GM19328 (cell line): ENCODE results near the gene EZH1.

Experiments used
- ATAC-seq: cut with Tn5 transposase; IDR thresholded peaks from one replicate; pipeline ENCODE4 v1.9.1; 2021; ENCODE audit warnings: mild to moderate bottlenecking, moderate library complexity; ENCODE audit not compliant: unreplicated experiment

The EZH1 gene

DNA sequence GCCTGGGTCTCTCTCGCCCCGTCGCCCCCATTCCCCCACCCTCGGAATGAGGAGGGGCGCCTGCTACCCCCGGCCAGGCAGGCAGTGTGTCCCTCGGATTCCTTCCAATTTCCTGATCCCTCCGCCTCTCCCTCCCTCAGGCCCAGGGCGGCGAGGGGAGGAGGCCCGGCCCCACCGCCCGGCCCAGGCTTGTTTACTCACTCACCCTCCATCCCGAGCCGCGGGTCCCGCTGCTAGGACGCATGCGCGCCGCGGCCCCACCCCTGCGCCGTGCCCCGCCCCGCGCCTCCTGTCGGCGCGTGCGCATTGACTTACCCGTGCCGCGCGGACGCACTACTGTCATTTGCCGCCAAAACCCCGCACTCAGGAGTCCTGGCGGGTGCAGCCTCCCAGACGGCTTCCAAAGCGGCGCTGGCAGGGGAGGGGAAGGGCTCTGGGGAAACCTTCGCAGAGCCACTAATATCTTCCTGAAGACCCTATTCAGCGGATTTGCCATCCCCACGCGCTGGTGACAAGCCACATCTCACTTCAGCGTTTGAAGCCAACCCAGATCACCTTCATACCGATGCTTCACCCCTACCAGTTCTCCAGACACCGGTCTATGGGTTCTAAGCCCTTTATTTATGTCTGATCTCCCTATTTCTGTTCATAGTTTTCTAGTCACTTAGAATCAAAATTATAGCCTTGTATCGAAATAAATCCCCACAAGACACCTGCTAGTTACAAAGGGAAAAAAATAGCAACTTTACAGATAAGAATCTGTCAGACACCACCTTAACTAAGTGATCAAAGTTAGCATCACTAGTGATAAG lies at the start of gene EZH1:
Gene EZH1, minus strand, starts transcription at position 235 of the 812 bp plus-strand sequence. CDS start 16,099 bp downstream, outside the sequence.
- peak; percentile 79 for ATAC-seq

DNA sequence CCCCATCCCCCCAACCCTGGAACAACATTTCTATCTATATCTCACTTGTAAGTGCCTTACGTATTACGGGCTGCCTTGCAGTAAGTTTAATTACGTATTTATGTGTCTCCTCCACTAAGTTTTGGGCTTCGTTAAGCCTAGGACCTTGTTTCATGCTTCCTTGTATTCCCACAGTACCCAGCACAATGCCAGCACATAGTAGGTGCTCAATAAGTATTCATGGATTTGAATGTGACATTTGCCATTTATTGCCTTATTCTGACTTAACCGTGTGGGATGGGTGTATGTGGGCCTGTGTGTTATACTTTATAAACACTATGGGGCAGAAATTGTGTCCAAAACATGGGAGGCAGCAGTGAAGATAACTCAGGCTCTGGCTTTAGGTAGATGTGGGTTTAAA lies 47.7 kb upstream of the EZH1 start:
- ATAC-seq, result no peak

DNA sequence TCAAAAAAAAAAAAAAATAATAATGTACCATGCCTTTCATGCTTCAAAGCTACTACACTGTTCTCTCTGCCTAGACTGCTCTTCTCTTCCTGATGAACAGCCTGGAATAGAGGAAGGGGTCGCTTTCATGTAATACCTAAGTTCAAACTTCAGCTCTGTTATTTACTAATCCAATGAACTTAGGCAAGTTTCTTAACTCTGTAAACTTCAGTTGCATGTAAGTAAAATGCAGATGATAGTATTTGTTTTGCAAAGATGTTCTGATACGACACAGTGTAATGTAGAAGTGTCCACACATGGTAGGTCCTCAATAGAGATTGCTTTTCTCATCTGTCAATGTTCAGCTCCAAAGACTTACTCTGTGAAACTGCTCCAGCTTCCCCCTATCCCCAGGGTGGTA lies 47.1 kb upstream of the EZH1 start:
- ATAC-seq, result no peak

DNA sequence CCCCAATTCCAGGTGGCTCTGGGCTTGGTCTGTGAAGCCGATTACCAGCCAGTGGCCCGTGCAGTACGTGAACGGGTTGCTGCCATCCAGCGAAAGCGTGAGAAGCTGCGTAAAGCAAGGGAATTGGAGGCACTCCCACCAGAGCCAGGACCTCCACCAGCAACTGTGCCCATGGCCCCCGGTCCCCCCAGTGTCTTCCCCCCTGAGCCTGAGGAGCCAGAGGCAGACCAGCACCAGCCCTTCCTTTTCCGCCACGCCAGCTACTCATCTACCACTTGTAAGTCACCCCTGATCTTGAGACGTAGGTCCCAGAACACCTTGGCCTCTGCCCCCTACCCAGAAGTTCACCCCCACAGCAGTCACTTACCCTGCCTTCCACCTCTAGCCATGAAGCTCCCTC lies 42.4 kb upstream of the EZH1 start:
- ATAC-seq, result no peak

DNA sequence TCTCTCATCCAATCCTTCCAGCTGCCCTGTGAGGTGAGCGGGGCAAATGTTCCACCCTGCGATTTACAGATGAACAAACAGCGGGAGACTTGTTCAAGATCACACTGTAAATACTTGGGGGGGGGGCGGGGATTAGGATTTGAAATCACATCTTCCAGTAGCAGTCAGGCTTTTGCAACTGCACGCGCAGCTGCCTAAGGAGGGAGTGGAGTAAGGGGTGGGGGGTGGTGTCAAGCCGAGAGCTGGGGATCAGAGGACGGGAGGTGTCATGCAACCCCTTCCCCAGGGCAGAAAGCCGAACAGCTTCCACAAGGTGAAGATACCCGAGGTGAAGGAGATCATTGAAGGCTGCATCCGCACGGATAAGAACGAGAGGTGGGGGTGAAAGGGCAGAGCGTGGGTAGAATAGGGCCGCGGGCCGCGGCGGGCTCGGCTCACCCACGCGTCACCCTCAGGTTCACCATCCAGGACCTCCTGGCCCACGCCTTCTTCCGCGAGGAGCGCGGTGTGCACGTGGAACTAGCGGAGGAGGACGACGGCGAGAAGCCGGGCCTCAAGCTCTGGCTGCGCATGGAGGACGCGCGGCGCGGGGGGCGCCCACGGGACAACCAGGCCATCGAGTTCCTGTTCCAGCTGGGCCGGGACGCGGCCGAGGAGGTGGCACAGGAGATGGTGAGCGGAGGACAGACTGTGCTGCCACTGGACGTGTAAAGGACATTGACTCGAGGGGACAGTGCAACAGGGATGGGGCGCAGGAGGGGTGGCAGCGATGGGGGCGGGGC lies 40.2 kb upstream of the EZH1 start:
- no peak for ATAC-seq

DNA sequence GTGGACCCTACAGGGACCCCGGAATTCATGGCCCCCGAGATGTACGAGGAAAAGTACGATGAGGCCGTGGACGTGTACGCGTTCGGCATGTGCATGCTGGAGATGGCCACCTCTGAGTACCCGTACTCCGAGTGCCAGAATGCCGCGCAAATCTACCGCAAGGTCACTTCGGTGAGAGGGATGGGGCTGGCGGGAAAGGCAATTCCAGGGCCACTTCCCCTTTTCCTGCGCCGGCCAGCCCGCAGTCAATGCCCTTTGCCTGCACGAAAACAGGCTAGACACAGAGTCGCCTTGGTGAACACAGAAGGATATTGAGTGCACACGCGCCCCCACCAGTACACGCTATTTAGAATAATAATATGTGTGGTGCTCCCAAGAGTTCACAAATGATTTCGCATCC lies 39.6 kb upstream of the EZH1 start:
- no peak for ATAC-seq

DNA sequence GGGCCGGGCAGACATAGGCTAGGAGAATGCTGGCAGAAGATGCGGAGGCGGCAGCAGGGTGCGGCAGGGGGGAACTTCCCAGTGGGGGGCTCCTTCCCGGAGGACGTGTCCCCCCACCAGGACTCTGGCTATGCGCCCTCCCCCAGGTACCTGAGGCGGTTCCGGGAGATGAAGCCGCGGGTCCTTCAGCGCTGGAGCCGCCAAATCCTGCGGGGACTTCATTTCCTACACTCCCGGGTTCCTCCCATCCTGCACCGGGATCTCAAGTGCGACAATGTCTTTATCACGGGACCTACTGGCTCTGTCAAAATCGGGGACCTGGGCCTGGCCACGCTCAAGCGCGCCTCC lies 38.9 kb upstream of the EZH1 start:
- no peak for ATAC-seq

DNA sequence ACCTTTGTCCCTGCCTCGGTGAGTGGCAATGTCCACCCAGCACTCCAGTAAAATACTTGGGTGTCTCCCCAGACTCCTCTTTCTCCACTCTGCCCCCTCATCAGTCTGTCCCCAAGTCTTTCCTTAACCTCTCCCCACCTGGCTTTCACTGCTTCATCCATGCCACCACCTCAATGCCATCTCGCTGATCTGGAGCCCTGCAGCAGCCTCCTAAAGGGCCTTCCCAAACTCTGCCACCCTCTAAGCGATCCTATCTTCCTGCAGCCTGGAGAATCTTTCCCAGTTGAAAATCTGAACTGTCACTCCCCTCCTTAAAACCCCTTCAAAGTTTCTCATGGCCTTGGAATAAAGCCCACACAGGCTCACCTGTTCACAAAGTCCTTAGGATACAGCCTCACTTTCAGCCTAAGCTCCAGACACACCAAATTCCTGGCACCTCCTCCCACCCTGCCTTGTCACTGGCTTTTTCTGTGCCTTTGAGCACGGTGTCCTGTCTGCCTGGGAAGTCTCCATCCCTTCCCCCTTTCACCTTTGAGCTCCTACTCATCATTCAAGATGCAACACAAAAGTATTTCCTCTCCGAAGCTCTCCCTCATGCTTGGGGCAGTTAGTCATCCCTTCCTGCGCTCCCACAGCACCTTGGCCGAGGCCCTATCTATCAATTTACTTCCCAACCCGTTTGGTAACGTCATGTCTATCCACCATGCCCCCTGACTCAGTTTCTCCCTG lies 38.4 kb upstream of the EZH1 start:
- no peak for ATAC-seq

DNA sequence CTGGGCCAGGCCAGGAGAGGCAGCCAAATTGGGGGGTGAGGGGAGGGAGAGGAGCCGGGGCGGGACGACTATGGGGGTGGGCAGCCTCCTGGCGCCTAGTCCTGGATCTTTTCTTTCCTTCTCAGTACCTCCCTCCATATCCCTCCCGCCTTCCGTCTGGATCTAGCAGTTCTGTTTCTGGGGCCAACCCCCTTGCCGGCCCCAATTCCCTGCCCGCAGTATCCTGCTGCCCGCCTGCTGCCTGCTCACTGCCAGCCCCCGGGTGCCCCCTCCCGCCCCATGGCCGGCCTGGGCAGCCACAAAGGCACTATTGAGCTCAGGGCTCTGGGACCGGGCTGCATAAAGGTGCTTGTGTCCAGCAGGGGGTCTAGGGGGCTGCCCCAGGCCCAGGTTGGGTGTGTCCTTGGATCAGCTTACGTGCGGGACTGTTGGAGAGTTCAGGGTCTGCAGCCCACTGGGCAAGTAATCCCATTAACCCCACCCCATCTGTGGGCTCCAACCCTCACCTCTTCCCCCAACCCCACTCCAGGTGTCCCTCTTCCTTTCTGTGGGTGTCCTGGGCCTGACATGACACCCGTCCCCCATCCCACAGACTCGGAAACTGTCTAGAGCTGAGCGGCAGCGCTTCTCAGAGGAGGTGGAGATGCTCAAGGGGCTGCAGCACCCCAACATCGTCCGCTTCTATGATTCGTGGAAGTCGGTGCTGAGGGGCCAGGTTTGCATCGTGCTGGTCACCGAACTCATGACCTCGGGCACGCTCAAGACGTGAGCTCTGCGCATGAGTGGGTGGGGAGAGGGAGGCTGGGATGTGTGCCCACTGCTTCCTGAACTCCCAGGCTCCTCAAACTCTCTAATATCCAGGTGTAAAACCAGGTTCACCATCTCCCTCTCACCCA lies 37.6 kb upstream of the EZH1 start:
- no peak for ATAC-seq

DNA sequence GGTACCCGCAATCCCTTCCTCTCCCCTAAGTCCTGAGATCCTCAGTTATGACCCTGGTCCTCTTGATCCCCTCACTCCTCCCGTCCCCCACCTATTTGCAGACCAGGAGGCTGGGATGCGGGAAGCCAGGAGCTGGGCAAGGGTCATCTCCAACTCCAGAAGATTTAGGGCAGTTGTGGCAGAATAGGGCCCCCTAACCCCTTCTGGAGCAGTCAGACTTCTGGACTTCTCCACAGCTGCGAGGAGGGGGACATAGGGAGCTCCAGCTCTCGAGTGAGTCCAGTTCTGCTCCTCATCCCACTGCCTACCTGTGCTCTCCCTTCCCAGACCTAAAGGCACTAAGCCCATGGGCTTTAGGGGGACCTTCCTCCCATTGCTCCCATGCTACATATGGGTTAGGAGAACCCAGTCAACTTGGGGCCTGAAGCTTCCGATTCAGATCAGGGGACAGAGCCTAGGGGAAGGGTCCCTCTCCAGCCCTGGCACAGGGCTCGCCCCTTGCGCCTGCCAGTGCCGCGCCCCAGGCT lies 36.9 kb upstream of the EZH1 start:
- ATAC-seq, result no peak

DNA sequence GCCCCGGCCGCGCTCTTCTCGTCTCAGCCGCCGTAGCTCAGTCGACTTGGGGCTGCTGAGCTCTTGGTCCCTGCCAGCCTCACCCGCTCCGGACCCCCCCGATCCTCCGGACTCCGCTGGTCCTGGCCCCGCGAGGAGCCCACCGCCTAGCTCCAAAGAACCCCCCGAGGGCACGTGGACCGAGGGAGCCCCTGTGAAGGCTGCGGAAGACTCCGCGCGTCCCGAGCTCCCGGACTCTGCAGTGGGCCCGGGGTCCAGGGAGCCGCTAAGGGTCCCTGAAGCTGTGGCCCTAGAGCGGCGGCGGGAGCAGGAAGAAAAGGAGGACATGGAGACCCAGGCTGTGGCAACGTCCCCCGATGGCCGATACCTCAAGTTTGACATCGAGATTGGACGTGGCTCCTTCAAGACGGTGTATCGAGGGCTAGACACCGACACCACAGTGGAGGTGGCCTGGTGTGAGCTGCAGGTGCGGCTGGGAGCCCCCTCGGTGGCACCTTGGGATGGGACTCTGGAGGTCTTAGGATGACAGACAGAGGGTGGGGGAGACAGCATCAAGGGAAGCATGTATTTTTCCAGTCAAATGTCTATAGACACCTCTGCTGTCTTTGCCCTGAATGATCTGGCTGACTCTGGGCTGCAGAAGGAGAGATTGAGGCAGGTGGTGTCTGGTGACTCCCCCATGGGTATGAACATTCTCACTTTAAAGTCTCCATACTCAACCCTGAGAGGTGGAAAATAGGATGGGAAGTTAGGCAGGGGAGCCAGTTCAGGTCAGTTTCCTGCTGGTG lies 36.2 kb upstream of the EZH1 start:
- ATAC-seq, result no peak

DNA sequence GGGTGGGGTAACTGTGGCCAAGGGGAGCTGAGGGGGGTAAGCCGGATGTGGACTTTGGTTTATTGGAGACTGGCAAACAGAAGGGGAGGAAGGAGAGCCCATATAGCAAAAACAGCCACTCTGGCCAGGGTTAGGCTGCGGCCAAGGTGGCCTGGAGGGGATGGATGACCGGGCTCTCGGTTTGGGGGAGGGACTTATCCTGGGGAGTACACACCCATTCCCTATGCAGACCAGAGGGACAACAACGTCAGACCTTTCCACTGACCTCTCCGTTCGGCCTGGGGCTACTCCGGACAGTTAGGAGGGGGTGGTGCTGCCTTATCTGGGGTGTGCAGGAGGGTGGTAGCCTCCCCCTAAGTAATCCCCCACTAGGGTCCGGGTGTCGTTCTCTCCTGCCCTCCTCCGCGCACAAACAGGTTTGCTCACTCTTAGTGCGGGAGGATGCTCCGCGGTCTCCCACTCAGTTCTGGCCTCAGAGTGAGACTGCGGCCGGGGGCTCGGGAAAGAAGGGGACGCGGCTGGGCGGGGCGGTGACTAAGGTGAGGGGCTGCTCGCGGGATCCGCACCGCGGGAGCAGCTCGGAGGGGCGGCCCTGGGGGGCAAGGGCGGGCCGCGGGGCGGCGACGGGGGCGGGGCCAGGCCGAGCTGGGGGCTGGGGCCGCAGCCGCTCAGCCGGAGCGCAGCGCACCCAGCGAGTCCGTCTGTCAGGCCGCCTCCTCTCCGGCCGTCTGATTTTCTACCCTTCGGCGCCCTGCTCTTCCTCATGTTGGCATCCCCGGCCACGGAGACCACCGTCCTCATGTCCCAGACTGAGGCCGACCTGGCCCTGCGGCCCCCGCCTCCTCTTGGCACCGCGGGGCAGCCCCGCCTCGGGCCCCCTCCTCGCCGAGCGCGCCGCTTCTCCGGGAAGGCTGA lies 35.4 kb upstream of the EZH1 start, which contains the start of gene WNK4:
Gene WNK4, plus strand, starts transcription at position 675 of the 915 bp plus-strand sequence. Its CDS starts 89 bp downstream, at position 764.
- no peak for ATAC-seq

DNA sequence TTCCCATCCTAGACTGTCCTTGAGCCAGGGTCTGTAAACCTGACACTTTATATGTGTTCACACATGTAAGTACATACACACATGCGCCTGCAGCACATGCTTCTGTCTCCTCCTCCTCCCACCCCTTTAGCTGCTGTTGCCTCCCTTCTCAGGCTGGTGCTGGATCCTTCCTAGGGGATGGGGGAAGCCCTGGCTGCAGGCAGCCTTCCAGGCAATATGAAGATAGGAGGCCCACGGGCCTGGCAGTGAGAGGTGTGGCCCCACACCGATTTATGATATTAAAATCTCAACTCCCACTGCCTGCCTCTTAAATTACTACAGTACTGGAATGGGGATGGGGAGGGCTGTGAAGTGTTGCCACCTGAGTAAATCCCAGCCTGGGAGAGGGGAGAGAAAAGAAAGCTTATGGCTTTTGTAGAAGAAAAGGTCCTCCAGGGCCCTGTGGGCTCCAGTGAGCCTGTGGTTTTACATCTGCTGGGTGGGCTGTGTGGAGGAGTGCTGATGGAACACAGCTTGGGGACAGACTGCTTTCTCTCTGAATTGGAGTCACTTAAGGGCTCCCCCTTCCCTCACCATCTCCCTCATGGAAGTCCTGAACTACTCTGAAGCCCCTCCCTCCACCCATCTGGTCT lies 34.6 kb upstream of the EZH1 start:
- ATAC-seq, result no peak

DNA sequence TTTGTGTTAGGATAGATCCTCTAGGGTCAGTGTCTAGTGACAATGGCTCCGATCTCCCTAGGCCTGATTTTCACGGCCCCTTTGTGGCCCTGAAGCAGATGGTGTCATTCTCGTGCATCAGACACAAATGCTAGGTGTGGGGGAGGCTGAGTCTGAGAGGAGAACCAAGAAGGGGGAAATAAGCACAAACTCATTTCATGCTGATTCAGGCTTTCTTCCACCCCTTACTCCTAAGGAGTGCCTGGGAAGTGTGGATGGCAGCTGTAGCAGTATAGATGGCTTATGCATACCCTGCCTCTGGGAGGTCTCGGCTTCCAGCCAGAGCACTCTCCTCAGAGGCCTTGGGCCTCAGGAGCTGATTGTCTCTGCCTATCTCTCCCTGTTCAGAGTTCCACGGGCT lies 33.7 kb upstream of the EZH1 start:
- ATAC-seq, result no peak

DNA sequence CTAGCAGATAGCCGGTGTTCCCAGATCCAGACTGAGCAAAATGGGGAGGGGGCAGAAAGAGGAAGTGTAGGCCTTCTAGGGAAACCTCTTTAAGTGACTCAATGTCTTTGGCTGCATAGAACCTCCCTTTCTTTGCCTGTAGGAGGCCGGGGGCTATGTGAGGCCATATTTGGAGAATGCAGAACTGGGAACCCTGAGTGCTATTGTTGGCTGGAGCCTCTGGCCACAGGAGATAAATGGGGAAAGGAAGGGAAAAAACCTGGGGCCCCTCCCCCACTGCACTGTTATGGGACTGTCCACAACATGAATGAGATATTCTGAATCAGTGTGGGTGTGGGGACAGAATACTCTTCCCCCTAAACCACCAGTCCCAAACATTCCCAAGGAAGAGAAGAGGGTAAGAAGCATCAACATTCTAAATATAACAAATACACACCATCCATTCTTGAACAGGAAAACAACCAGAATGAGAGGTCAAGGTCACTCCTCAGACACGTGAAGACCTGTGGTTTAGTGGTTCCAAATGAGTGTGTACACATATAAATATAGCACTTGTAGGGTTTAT lies 30.8 kb upstream of the EZH1 start:
- no peak for ATAC-seq

DNA sequence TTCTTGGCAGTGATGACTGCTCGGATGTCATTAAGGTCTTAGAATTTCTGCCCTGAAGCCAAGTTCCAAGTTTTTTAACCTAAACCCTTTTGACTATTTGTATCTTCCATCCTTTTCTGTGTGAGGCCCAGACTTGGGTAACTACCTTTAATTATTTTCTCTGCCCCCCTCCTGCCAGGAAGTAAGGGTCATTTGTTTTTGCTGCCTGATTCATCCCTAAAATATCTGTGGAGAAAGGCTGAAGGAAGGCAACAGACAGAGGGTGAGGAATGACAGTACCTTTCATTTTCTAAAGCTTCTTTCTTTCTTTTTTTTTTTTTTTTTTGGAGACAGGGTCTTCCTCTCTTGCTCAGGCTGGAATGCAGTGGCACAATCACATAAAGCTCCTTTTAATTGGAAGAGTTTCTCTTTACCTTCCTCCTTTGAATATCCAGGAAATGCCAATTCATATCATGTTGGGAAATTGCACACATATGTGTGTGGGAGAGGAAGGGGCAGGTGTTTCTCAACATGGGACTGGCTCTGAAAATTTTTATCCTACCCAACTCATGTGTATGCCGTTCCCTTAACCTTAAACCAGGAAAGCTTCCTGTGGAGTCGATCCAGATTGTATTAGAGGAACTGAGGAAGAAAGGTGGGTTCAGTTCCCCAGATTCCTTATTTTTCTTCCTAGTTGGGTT lies 29.4 kb upstream of the EZH1 start:
- ATAC-seq, result no peak
